Fibroblast of mammary gland (primary cell): ENCODE results near the gene TDRD9.

Source experiments
- DNase-seq: peaks from one replicate; pipeline ENCODE4 v3.0.0-alpha.2; 2010; ENCODE audit warnings: low read depth
- H3K4me3 ChIP-seq: 2 replicates; pipeline ENCODE4 v1.5.1; 2011; ENCODE audit warnings: low read depth, mild to moderate bottlenecking, low read length, moderate library complexity; ENCODE audit not compliant: control insufficient read depth
- TF ChIP-seq, protein P1 (sequence below): conservative IDR thresholded peaks from 2 replicates; pipeline ENCODE4 v1.5.1; 2011; ENCODE audit warnings: low read depth, low read length, inconsistent platforms; ENCODE audit not compliant: control insufficient read depth, insufficient read depth

TDRD9 gene

DNA sequence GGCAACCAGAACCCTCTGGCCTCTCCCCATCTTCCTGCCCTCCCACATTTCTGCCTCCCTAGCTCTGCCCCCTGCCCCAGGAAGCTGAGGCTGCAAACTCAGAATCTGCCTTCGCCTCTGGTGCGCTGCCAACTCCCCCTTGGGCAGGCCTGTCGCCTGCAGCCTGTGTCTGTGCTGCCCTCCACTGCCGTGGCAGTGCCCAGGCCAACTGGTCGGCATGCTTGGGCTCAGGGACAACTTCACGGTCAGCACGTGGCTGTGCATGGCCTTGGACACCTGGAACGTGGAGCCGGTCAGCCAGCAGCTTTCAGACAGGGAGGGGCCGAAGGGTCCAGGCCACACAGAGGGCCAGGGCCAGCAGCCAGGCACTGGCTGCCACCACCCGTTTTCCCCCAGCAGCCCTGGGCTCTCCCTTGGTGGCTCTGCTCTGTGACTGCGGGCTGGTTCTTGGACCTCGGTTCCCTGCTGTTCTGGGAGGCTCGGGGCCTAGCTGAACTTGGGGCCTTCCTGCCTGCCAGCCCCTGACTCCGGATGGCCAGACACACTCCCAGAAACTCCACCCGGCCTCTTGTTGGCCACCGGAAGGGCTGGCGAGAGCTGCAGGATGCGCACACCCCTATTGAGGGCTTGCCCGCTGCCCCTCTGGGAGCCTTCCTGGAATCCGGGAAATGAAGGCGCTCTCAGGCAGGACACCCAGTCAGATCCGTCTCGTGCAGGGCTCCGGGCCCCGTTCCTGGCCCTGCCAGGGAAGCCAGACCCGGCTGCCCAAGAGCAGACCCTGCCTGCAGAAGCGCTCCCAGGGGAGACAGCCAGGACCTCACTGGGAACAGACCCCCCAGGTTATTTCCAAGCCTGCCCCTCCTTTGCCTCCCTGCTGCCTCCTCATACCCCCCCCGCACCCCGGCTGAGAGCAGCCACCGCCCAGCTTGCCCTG lies 46.7 kb upstream of the TDRD9 start:
- TF ChIP-seq, protein P1, sequence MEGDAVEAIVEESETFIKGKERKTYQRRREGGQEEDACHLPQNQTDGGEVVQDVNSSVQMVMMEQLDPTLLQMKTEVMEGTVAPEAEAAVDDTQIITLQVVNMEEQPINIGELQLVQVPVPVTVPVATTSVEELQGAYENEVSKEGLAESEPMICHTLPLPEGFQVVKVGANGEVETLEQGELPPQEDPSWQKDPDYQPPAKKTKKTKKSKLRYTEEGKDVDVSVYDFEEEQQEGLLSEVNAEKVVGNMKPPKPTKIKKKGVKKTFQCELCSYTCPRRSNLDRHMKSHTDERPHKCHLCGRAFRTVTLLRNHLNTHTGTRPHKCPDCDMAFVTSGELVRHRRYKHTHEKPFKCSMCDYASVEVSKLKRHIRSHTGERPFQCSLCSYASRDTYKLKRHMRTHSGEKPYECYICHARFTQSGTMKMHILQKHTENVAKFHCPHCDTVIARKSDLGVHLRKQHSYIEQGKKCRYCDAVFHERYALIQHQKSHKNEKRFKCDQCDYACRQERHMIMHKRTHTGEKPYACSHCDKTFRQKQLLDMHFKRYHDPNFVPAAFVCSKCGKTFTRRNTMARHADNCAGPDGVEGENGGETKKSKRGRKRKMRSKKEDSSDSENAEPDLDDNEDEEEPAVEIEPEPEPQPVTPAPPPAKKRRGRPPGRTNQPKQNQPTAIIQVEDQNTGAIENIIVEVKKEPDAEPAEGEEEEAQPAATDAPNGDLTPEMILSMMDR: no peak
- no peak overlapping the region for H3K4me3 ChIP-seq
- no peak for DNase-seq

- no peak overlapping the region for H3K4me3 ChIP-seq
- TF ChIP-seq, protein P1: no peak
- no peak for DNase-seq
These were observed 45.6 kb upstream of the TDRD9 start for GRCh38 chr14:103882503-103883262.

DNA sequence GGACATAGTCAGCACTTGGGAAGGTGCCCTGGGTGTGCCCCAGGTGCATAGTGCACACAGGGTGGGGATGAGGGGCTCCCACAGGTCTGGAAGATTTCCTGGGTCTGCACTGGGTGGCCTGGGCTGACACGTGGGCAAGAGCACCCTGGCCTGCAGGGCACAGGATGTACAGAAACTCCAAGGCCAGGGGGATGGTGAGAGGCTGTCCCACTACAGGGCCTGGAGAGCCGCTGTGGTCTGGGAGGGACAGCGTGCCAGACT lies 45.1 kb upstream of the TDRD9 start:
- DNase-seq: no peak
- TF ChIP-seq, protein P1: no peak
- H3K4me3 ChIP-seq: no peak overlapping the region

DNA sequence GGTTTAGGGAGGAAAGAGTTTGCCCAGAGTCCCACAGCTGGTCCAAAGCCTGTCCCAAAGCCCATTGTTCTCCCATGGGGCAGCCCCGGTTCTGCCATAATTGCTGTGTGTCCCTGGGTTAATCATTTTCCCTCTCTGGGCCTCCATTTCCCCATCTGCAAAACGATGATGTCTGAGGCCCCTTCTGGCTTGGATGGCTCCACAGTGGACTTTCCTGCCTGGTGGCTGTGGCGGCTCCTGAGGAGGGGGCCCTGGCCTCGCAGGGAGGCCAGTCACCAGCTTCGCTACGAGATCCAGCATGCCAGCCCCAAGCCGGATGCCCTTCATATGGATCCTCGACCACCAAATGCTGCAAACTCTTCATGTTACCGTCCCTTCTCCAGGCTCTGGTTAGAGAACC lies 43.4 kb upstream of the TDRD9 start:
- no peak overlapping the region for H3K4me3 ChIP-seq
- no peak for DNase-seq
- TF ChIP-seq, protein P1: no peak

- H3K4me3 ChIP-seq: no peak overlapping the region
- TF ChIP-seq, protein P1: no peak
- DNase-seq: no peak
These were observed 42.7 kb upstream of the TDRD9 start for GRCh38 chr14:103885509-103885932.

GRCh38 chr14:103886304-103887169 lies 41.7 kb upstream of the TDRD9 start:
- DNase-seq: peak; percentile 10
- TF ChIP-seq, protein P1: peak; percentile 37

More at GRCh38 chr14:103886304-103887169, 41.7 kb upstream of the TDRD9 start:
- no peak overlapping the region for H3K4me3 ChIP-seq
